Fibroblast of lung (primary cell): Measurements from ENCODE around the gene SDCCAG8. TPM values are rescaled to one million over a fixed set of nuclear protein-coding genes. Genes with fewer than 3 reads are reported as not detected.

Source experiments
- DNase-seq, 2 donors: peaks; one replicate each; pipeline versions ENCODE4 v3.0.0 to v3.0.0-alpha.2; 2010; ENCODE audit warnings: low read depth in 2 of 2
- H2AFZ ChIP-seq: 2 replicates; pipeline ENCODE4 v1.5.1; 2012; ENCODE audit warnings: low read length, control low read depth, inconsistent platforms
- H3K27ac ChIP-seq: 2 replicates; pipeline ENCODE4 v1.5.1; 2011; ENCODE audit warnings: low read length, control low read depth; ENCODE audit not compliant: insufficient read depth
- H3K27me3 ChIP-seq: 2 replicates; pipeline ENCODE4 v1.5.1; 2011; ENCODE audit warnings: mild to moderate bottlenecking, low read length; ENCODE audit not compliant: control insufficient read depth, insufficient read depth
- H3K36me3 ChIP-seq: 2 replicates; pipeline ENCODE4 v1.5.1; 2011; ENCODE audit warnings: low read length; ENCODE audit not compliant: control insufficient read depth, insufficient read depth
- H3K4me1 ChIP-seq: 2 replicates; pipeline ENCODE4 v1.5.1; 2011; ENCODE audit warnings: low read length; ENCODE audit not compliant: control insufficient read depth, insufficient read depth; ENCODE audit errors: extremely low read depth
- H3K4me2 ChIP-seq: 2 replicates; pipeline ENCODE4 v1.5.1; 2011; ENCODE audit warnings: low read length, control low read depth; ENCODE audit not compliant: insufficient read depth; ENCODE audit errors: extremely low read depth
- H3K4me3 ChIP-seq, 4 experiments: fragments of 200-600 bp in 1 of 4; sonication (generic) in 1 of 4; replicated peaks in 1 of 4; 2 replicates each; pipeline ENCODE4 v1.5.1; 2011 to 2016; ENCODE audit warnings: low read length in 4 of 4, low read depth in 3 of 4, mild to moderate bottlenecking in 3 of 4, control low read depth in 2 of 4, inconsistent platforms in 1 of 4, mixed read lengths in 1 of 4; ENCODE audit not compliant: insufficient read depth in 1 of 4; ENCODE audit errors: control extremely low read depth in 1 of 4
- H3K79me2 ChIP-seq: 2 replicates; pipeline ENCODE4 v1.5.1; 2012; ENCODE audit warnings: mild to moderate bottlenecking, low read length, inconsistent platforms; ENCODE audit not compliant: control insufficient read depth, insufficient read depth
- H3K9ac ChIP-seq: 2 replicates; pipeline ENCODE4 v1.5.1; 2011; ENCODE audit warnings: mild to moderate bottlenecking, low read length, control low read depth; ENCODE audit not compliant: insufficient read depth
- H3K9me3 ChIP-seq: 2 replicates; pipeline ENCODE4 v1.5.1; 2012; ENCODE audit warnings: low read depth, low read length; ENCODE audit not compliant: control insufficient read depth, insufficient read depth
- H4K20me1 ChIP-seq: 2 replicates; pipeline ENCODE4 v1.5.1; 2011; ENCODE audit warnings: low read length; ENCODE audit not compliant: control insufficient read depth, insufficient read depth; ENCODE audit errors: extremely low read depth
- CTCF ChIP-seq, 2 donors: IDR thresholded peaks in 1 of 2; conservative IDR thresholded peaks in 1 of 2; 1 replicate in 1 of 2; 2 replicates in 1 of 2; pipeline ENCODE4 v1.5.1; 2011 to 2012; ENCODE audit warnings: low read length in 2 of 2, control low read depth in 1 of 2, inconsistent platforms in 1 of 2, low read depth in 1 of 2, mild to moderate bottlenecking in 1 of 2
- EZH2 ChIP-seq: IDR thresholded peaks from 2 replicates; pipeline ENCODE4 v1.5.1; 2012; ENCODE audit warnings: low read length, control low read depth, mild to moderate bottlenecking; ENCODE audit errors: missing control alignments
- polyA plus RNA-seq, 2 donors: library from polyadenylated mRNA; depleted of rRNA in 1 of 2; stranded (reverse) in 1 of 2; unstranded in 1 of 2; fragments of >200 nt; gene quantifications; 2 replicates each; pipeline ENCODE4 v1.2.1, GENCODE V29; 2011 to 2012; ENCODE audit warnings: missing spikeins in 1 of 2
- total RNA-seq: library from RNA; depleted of rRNA; stranded (reverse); fragments of >200 nt; gene quantifications from 2 replicates; pipeline ENCODE4 v1.2.1, GENCODE V29; 2014

SDCCAG8 gene
- total and polyA plus RNA-seq, 2 donors (not counting 1 experiment from before 2014, with no cell fraction given): 34.8 to 53.2 TPM

GRCh38 chr1:243379706-243380105 is 123.9 kb downstream of the SDCCAG8 start:
- Histone ChIP-seq H3K9me3 (no peaks in the 10 kb centered on the region), H3K9ac (no peak overlapping the region), H2AFZ (no peak overlapping the region), H3K4me1 (no peaks in the 10 kb centered on the region), H3K27me3 (no peaks in the 10 kb centered on the region), H3K27ac (no peak overlapping the region), H3K79me2 (no peaks in the 10 kb centered on the region), H3K4me2 (no peak overlapping the region), H3K4me3 (no peak overlapping the region), H4K20me1 (no peaks in the 10 kb centered on the region), H3K36me3 (peaks cover 2% of the 10 kb centered on the region)
- TF ChIP-seq EZH2: no peak
- TF ChIP-seq CTCF (conservative IDR thresholded peaks at IDR 0.05 in 1 of 2, IDR thresholded peaks at IDR 0.05 in 1 of 2; ENCODE audit: low read depth in 1 of 2, low read length in 2 of 2): no peak
- no peak for DNase-seq

GRCh38 chr1:243388276-243388675 is 132.4 kb downstream of the SDCCAG8 start:
- TF ChIP-seq EZH2 (no peak), CTCF (conservative IDR thresholded peaks at IDR 0.05 in 1 of 2, IDR thresholded peaks at IDR 0.05 in 1 of 2; ENCODE audit: low read depth in 1 of 2, low read length in 2 of 2) (no peak)
- no peak overlapping the region for H3K9ac ChIP-seq
- no peak for DNase-seq

GRCh38 chr1:243390162-243390791 is 134.4 kb downstream of the SDCCAG8 start:
- Histone ChIP-seq H3K27me3 (no peaks in the 10 kb centered on the region), H3K79me2 (no peaks in the 10 kb centered on the region), H3K4me1 (no peaks in the 10 kb centered on the region), H3K9me3 (no peaks in the 10 kb centered on the region), H3K9ac (no peak overlapping the region), H3K36me3 (no peaks in the 10 kb centered on the region), H2AFZ (no peak overlapping the region), H3K27ac (no peak overlapping the region), H3K4me3 (no peak overlapping the region), H4K20me1 (no peaks in the 10 kb centered on the region), H3K4me2 (no peak overlapping the region)
- TF ChIP-seq EZH2: no peak
- TF ChIP-seq CTCF (conservative IDR thresholded peaks at IDR 0.05 in 1 of 2, IDR thresholded peaks at IDR 0.05 in 1 of 2; ENCODE audit: low read depth in 1 of 2, low read length in 2 of 2): no peak
- no peak for DNase-seq

More at GRCh38 chr1:243388276-243388675, 132.4 kb downstream of the SDCCAG8 start:
- no peaks in the 10 kb centered on the region for H3K36me3 ChIP-seq
- H3K27ac ChIP-seq: no peak overlapping the region
- H3K9me3 ChIP-seq: no peaks in the 10 kb centered on the region
- H3K27me3 ChIP-seq: no peaks in the 10 kb centered on the region
- no peak overlapping the region for H3K4me3 ChIP-seq
- H3K4me2 ChIP-seq: no peak overlapping the region
- H3K79me2 ChIP-seq: no peaks in the 10 kb centered on the region
- no peaks in the 10 kb centered on the region for H3K4me1 ChIP-seq
- H2AFZ ChIP-seq: no peak overlapping the region
- H4K20me1 ChIP-seq: no peaks in the 10 kb centered on the region
